ENCODE measurements around the gene GPR162.
A peak's percentile ranks its signal among the peaks of the same experiment; 100 is the strongest.

GPR162 gene
- total RNA-seq: 0 to 0.31 reads per million in 2 donors

GRCh38 chr12:6821591-6822425 lies at the start of gene GPR162:
Gene GPR162 (plus strand): TSS chr12:6821821. CDS start chr12:6823899, 2,078 bp downstream.
- DNase-seq: no peak

- no peak for DNase-seq
Observed at GRCh38 chr12:6772331-6772695, 49.3 kb upstream of the GPR162 start, which contains the start of gene LAG3. Gene LAG3 (plus strand): TSS chr12:6772520. CDS start chr12:6772853, 333 bp downstream.

- DNase-seq: no peak
Observed at GRCh38 chr12:6772726-6773589, 48.7 kb upstream of the GPR162 start.

GRCh38 chr12:6773590-6774351 lies 47.9 kb upstream of the GPR162 start:
- no peak for DNase-seq

GRCh38 chr12:6774499-6775062 lies 47.0 kb upstream of the GPR162 start:
- DNase-seq: peak in 1 of 5 experiments; percentile 83

GRCh38 chr12:6775185-6776174 lies 46.1 kb upstream of the GPR162 start:
- DNase-seq: no peak

- no peak for DNase-seq
Observed at GRCh38 chr12:6777386-6777785, 44.2 kb upstream of the GPR162 start.

GRCh38 chr12:6778217-6778573 lies 43.4 kb upstream of the GPR162 start:
- DNase-seq: no peak

GRCh38 chr12:6778574-6779550 lies 42.8 kb upstream of the GPR162 start:
- peak; percentile 59 to 88 (median 79) for DNase-seq

GRCh38 chr12:6779708-6780432 lies 41.8 kb upstream of the GPR162 start:
- DNase-seq: peak in 1 of 5 experiments; percentile 22

- DNase-seq: no peak
Observed at GRCh38 chr12:6780573-6780972, 41.0 kb upstream of the GPR162 start.

GRCh38 chr12:6782119-6782518 lies 39.5 kb upstream of the GPR162 start:
- DNase-seq: no peak

- no peak for DNase-seq
Observed at GRCh38 chr12:6782850-6783566, 38.6 kb upstream of the GPR162 start.

- DNase-seq: no peak
Observed at GRCh38 chr12:6783828-6784227, 37.8 kb upstream of the GPR162 start.

GRCh38 chr12:6784296-6784695 lies 37.3 kb upstream of the GPR162 start:
- no peak for DNase-seq

GRCh38 chr12:6784761-6785160 lies 36.9 kb upstream of the GPR162 start:
- no peak for DNase-seq

GRCh38 chr12:6786416-6787094 lies 35.1 kb upstream of the GPR162 start:
- DNase-seq: peak in 1 of 5 experiments; percentile 69

GRCh38 chr12:6787309-6787708 lies 34.3 kb upstream of the GPR162 start:
- DNase-seq: peak in 1 of 5 experiments; percentile 30

Data from T-helper 2 cell (primary cell).